ENCODE data around the gene DMTF1.

DMTF1 gene

DNA sequence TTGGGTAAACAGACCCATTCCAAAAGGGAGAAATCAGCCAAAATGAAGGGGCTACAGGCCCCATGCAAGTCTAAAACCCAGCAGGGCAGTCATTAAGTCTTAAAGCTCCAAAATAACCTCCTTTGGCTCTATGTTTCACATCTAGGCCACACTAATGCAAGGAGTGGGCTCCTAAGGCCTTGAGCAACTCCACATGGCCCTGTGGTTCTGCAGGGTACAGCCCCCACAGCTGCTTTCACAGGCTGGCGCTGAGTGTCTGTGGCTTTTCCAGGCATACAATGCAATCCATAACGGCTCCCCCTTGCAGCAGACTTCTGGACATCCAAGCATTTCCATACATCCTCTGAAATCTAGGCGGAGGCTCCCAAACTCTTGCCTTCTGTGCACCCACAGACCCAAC, 58.3 kb downstream of the DMTF1 start:
- peaks cover 79% of the 10 kb centered on the region for H3K79me2 ChIP-seq (ENCODE audit: insufficient read depth, low read length)
- H3K27ac ChIP-seq (ENCODE audit: low read length) = no peak overlapping the region
- no peak for TF ChIP-seq EZH2 (IDR thresholded peaks at IDR 0.05; ENCODE audit: borderline replicate concordance, low read depth, low read length, severe bottlenecking)
- TF ChIP-seq, protein P1, sequence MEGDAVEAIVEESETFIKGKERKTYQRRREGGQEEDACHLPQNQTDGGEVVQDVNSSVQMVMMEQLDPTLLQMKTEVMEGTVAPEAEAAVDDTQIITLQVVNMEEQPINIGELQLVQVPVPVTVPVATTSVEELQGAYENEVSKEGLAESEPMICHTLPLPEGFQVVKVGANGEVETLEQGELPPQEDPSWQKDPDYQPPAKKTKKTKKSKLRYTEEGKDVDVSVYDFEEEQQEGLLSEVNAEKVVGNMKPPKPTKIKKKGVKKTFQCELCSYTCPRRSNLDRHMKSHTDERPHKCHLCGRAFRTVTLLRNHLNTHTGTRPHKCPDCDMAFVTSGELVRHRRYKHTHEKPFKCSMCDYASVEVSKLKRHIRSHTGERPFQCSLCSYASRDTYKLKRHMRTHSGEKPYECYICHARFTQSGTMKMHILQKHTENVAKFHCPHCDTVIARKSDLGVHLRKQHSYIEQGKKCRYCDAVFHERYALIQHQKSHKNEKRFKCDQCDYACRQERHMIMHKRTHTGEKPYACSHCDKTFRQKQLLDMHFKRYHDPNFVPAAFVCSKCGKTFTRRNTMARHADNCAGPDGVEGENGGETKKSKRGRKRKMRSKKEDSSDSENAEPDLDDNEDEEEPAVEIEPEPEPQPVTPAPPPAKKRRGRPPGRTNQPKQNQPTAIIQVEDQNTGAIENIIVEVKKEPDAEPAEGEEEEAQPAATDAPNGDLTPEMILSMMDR (IDR thresholded peaks at IDR 0.05; ENCODE audit: borderline replicate concordance, extremely low read depth, low read length, poor library complexity, severe bottlenecking) = no peak
- H3K4me2 ChIP-seq (ENCODE audit: insufficient read depth, low read length) = no peak overlapping the region
- DNase-seq (no peak), ATAC-seq (ENCODE audit: insufficient read depth, low read depth) (no peak)
- no peak overlapping the region for H3K9ac ChIP-seq (ENCODE audit: low read depth, low read length)
- H3K36me3 ChIP-seq (ENCODE audit: insufficient read depth, low read length) = peaks cover 38% of the 10 kb centered on the region
- H3K4me1 ChIP-seq (ENCODE audit: insufficient read depth, low read length) = peaks cover 28% of the 10 kb centered on the region
- H4K20me1 ChIP-seq (ENCODE audit: insufficient read depth, low read length) = peaks cover 14% of the 10 kb centered on the region; the same call in 1 of the 2 replicates
- no peak overlapping the region for H3K4me3 ChIP-seq (ENCODE audit: low read depth in 1 of 2, low read length in 2 of 2)
- no peak overlapping the region for H2AFZ ChIP-seq (ENCODE audit: low read depth, low read length)
- H3K27me3 ChIP-seq (ENCODE audit: insufficient read depth, low read length, poor library complexity) = no peaks in the 10 kb centered on the region
- H3K9me3 ChIP-seq (ENCODE audit: insufficient read depth, low read length, severe bottlenecking) = peaks cover 12% of the 10 kb centered on the region

DNA sequence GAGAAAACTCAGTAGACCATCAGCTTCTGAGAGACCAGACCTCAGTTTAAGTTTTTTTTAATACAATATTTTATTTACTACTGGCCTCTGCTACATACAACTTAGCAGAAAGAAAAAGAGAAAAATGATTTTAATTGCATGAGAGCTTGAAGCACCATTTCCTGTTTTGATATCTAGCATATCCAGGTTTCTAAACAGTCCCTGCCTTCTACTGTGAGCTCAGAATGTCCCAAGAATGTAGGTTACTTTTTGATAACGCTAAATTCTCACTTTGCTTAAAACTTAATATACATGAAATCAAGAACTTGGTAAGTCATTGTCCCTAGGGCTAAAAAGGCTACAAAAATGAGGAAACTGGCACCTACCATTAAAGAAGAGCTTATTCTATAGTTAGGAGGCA, 60.2 kb downstream of the DMTF1 start:
- peaks cover 14% of the 10 kb centered on the region; the same call in 1 of the 2 replicates for H4K20me1 ChIP-seq (ENCODE audit: insufficient read depth, low read length)
- DNase-seq = no peak
- H3K79me2 ChIP-seq (ENCODE audit: insufficient read depth, low read length) = peaks cover 85% of the 10 kb centered on the region
- no peaks in the 10 kb centered on the region for H3K27me3 ChIP-seq (ENCODE audit: insufficient read depth, low read length, poor library complexity)
- no peak overlapping the region for H3K4me3 ChIP-seq (ENCODE audit: low read depth in 1 of 2, low read length in 2 of 2)
- H3K36me3 ChIP-seq (ENCODE audit: insufficient read depth, low read length) = peaks cover 33% of the 10 kb centered on the region
- H3K9ac ChIP-seq (ENCODE audit: low read depth, low read length) = peak overlapping the region; percentile 8; the same call in 1 of the 2 replicates
- peak overlapping the region; percentile 59; the same call in 1 of the 2 replicates for H3K27ac ChIP-seq (ENCODE audit: low read length)
- no peaks in the 10 kb centered on the region for H3K9me3 ChIP-seq (ENCODE audit: insufficient read depth, low read length, severe bottlenecking)
- H3K4me2 ChIP-seq (ENCODE audit: insufficient read depth, low read length) = peak overlapping the region; percentile 33; the same call in 1 of the 2 replicates
- TF ChIP-seq EZH2 (IDR thresholded peaks at IDR 0.05; ENCODE audit: borderline replicate concordance, low read depth, low read length, severe bottlenecking) = no peak
- TF ChIP-seq, protein P1 (IDR thresholded peaks at IDR 0.05; ENCODE audit: borderline replicate concordance, extremely low read depth, low read length, poor library complexity, severe bottlenecking) = no peak
- ATAC-seq (ENCODE audit: insufficient read depth, low read depth) = 0 out of 3 replicates have a peak, but pooled peaks have one; percentile 35
- no peak overlapping the region for H2AFZ ChIP-seq (ENCODE audit: low read depth, low read length)
- peaks cover 38% of the 10 kb centered on the region for H3K4me1 ChIP-seq (ENCODE audit: insufficient read depth, low read length)

DNA sequence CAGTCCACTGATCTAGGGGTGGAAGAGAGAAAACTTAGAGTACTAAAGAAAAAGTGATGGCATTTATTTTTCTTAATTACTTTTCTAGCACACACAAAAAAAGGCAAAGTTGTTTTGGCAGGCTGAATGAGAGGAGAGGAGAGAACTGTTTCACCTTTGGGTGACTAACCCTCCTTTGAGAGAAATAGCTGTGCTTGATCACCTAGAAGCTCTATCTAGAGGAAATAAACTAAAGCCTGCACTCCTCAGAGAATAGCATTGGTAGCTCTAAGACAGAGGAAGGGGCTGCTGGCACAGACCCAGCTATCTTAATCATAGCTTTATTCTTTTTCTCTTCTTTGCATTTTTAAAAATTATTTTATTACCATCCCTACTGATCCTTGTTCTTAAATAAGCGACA, 61.0 kb downstream of the DMTF1 start:
- peaks cover 45% of the 10 kb centered on the region for H3K4me1 ChIP-seq (ENCODE audit: insufficient read depth, low read length)
- H4K20me1 ChIP-seq (ENCODE audit: insufficient read depth, low read length) = peaks cover 14% of the 10 kb centered on the region; the same call in 1 of the 2 replicates
- no peak for DNase-seq
- TF ChIP-seq, protein P1 (IDR thresholded peaks at IDR 0.05; ENCODE audit: borderline replicate concordance, extremely low read depth, low read length, poor library complexity, severe bottlenecking) = no peak
- no peak for TF ChIP-seq EZH2 (IDR thresholded peaks at IDR 0.05; ENCODE audit: borderline replicate concordance, low read depth, low read length, severe bottlenecking)
- H3K79me2 ChIP-seq (ENCODE audit: insufficient read depth, low read length) = peaks cover 87% of the 10 kb centered on the region
- no peaks in the 10 kb centered on the region for H3K27me3 ChIP-seq (ENCODE audit: insufficient read depth, low read length, poor library complexity)
- H3K9me3 ChIP-seq (ENCODE audit: insufficient read depth, low read length, severe bottlenecking) = no peaks in the 10 kb centered on the region
- H3K36me3 ChIP-seq (ENCODE audit: insufficient read depth, low read length) = peaks cover 36% of the 10 kb centered on the region
- H3K4me2 ChIP-seq (ENCODE audit: insufficient read depth, low read length) = peak overlapping the region; percentile 33; the same call in 1 of the 2 replicates
- ATAC-seq (ENCODE audit: insufficient read depth, low read depth) = no peak
- H2AFZ ChIP-seq (ENCODE audit: low read depth, low read length) = no peak overlapping the region
- no peak overlapping the region for H3K9ac ChIP-seq (ENCODE audit: low read depth, low read length)
- no peak overlapping the region for H3K4me3 ChIP-seq (ENCODE audit: low read depth in 1 of 2, low read length in 2 of 2)
- H3K27ac ChIP-seq (ENCODE audit: low read length) = peak overlapping the region; percentile 59; the same call in 1 of the 2 replicates

Measured in DND-41 (cell line).